GM19023 (cell line): ENCODE measurements around the gene RUFY1.
"Not testable (repeated sequence)": the region's sequence is repeated elsewhere in the genome, so short reads cannot be mapped to it uniquely, and the experiment has no call there.

Experiments used
- ATAC-seq: cut with Tn5 transposase; IDR thresholded peaks from one replicate; pipeline ENCODE4 v1.9.1; 2021; ENCODE audit warnings: mild to moderate bottlenecking, moderate library complexity; ENCODE audit not compliant: unreplicated experiment

Gene RUFY1

GRCh38 chr5:179550511-179551342, at the start of gene RUFY1:
RUFY1 (plus strand) TSS chr5:179550554; CDS start chr5:179550570, 16 bp downstream.
- peak; percentile 85 for ATAC-seq

DNA sequence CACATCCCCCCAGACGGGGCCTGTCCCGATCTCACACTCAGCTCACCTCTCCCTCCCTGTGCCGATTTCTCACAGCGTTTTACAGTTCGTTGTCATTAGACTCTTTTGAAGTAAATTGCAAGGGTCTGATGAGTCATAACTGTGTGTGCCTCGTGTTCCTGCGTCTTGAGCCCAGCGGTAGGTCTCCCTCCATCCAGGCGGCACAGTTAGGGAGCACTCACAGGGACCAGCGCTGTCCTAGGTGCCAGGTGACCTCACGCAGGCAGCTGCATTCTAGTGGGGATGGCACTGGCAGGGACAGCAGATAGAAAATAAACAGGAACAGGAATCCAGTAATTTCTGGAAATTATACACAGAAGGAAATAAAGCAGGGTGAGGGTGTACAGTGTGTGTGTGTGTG, 48.4 kb upstream of the RUFY1 start:
- not testable (repeated sequence) for ATAC-seq

DNA sequence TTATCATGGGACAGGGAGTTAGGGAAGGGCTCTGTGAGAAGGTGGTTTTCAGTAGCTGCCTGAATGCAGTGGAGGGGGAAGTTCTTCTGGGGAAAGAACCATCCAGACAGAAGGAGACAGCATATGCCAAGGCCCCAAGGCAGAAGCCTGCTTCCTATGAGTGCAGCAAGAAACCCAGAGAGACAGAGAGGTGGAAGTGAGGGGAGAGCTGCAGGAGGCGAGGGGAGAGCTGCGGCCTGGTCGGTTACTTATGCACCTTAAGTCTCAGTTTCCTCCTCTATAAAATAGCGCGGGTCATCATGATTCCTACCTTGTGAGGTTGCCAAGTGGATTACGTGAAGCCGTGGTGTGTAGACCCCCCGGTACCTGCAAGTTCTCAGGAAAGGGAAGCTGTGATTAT, 47.9 kb upstream of the RUFY1 start:
- not testable (repeated sequence) for ATAC-seq

DNA sequence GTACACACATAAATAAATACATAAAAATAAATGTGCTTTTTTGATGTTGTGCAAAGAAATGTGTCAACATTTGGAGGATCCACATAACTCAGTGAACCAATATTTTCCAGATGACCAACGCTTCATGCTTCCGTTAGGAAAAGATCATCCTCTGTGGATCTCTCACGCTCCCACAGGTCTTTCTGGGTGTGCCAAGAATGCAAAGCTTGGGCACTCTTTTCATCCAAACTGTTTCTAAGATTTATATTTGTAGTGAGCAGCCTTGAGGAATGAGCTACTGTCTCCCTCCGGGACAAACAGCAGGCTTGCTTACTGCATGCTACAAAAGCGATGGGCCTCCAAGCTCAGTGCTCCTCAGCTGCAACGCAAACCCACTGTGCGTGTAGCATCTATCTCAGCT, 46.2 kb upstream of the RUFY1 start:
- no peak for ATAC-seq

GRCh38 chr5:179504600-179505396, 45.6 kb upstream of the RUFY1 start:
- ATAC-seq: no peak

DNA sequence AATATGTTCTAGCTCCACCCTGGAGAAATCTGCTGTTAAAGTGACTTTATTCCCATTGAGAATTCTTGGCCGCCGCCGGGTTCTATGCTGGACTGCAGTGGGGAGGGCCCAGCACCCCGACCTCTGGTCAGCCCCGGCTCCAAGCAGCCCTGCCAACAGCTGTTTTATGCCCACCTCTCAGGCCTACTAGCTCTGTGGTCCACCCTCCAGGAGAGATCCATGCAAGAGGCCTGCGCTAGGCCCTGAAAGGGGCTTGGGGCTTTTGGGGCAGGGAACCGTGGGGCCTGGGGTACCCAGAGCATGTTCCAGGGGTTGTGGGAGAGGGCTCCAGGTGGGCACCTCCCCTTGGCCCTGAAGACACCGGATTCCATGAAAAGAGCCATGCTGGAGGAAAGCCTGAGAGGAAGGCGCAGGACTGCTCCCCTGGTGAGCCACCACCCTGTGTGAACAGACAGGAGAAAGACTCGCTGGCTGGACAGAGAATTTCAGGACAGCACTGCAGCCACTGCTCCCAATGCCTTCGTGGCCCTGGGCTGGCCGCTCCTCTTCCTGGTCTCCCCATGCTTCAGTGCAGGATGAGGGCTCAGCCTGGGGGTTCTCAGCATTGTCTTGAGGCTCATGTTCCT, 44.6 kb upstream of the RUFY1 start:
- no peak for ATAC-seq

DNA sequence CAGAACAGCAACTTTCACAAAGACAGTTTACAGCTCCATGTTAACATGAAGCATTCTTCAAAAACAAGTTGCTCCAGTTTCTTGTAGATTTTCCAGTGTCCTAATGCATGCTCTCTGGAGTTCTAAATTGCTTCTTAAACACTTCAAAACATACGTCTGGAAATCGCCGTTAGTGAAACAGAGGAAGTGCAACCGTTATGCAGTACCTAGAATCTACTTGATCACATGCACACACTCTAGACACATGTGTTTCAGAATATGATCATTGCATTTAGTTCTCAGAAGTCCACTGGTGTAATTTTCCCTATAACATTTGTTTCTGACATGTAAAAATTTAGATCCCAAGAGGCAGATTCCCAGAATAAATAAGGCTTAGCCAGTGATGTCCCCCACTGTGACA, 41.1 kb upstream of the RUFY1 start:
- ATAC-seq: no peak

DNA sequence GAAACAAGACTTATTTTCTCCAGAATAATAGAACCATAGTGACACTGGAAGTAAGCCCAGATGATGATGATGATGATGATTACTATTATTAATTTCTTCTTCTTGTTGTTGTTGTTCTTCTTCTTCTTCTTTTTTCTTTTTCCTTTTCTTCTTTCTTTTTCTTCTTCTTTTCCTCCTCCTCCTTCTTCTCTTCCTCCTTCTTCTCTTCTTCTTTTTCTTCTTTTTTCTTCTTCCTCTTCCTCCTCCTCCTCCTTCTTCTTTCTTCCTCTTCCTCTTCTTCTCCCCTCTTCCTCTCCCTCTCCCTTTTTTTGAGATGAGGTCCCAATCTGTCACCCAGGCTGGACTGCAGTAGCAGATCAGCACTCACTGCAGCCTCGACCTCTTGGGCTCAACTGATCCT, 40.5 kb upstream of the RUFY1 start:
- no peak for ATAC-seq

GRCh38 chr5:179512452-179513000, 37.8 kb upstream of the RUFY1 start:
- ATAC-seq: no peak

GRCh38 chr5:179515501-179515900, 34.9 kb upstream of the RUFY1 start:
- ATAC-seq: not testable (repeated sequence)

- no peak for ATAC-seq
Measured at GRCh38 chr5:179516221-179516620, 34.1 kb upstream of the RUFY1 start.

GRCh38 chr5:179517746-179518145, 32.6 kb upstream of the RUFY1 start:
- ATAC-seq: not testable (repeated sequence)

GRCh38 chr5:179518369-179518768, 32.0 kb upstream of the RUFY1 start:
- not testable (repeated sequence) for ATAC-seq

- ATAC-seq: not testable (repeated sequence)
Measured at GRCh38 chr5:179519416-179520070, 30.8 kb upstream of the RUFY1 start.

GRCh38 chr5:179522107-179522506, 28.2 kb upstream of the RUFY1 start:
- not testable (repeated sequence) for ATAC-seq

DNA sequence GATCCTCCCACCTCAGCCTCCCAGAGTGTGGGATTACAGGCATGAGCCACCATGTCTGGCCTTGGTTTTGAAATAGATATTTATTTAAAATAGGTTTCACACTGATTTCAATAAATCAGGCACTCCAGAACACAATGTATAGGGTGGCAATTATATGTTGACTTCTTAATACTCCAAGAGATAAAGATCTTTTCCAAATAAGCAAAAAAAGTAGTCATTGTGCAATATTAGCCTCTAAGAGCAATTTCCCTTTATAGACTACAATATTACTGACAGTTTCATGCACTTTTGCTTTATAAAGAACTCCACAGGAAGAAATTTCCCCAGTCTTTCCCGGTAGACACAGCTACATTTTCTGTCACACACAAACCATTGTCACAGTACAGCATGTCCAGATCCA, 23.4 kb upstream of the RUFY1 start:
- ATAC-seq: no peak

- ATAC-seq: peak; percentile 71
Measured at GRCh38 chr5:179530069-179530998, 20.0 kb upstream of the RUFY1 start.

GRCh38 chr5:179533024-179533423, 17.3 kb upstream of the RUFY1 start:
- ATAC-seq: no peak

DNA sequence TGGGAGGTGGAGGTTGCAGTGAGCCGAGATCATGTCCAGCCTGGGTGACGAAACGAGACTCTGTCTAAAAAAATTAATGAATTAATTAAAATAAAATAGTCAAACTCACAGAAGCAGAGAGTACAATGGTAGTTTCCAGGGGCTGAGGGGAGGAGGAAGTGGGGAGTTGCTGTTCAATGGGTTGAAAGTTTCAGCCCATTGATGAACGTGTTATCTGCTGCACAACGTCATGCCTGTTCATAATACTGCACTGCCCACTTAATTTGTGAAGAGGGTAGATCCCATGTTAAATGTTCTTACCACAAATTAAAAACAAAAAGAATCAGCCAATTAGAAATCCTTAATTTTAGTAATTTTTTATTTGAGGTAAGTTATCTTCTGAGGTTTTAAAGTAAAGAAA, 16.4 kb upstream of the RUFY1 start:
- no peak for ATAC-seq

DNA sequence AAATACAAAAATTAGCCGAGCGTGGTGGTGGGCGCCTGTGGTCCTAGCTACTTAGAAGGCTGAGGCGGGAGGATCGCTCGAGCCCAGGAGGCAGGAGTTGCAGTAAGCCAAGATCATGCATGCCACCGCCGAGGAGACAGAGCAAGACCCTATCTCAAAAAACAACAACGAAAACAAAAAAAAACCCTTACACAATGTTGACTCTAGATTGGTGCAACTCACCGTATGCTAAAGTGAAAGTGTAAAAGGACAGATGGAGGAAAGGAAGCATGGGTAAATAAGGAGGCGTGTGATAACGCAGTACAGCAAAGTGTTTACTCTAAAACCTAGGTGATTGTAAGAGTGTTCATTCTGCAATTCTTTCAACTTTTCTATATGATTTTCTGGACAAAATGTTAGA, 15.9 kb upstream of the RUFY1 start:
- no peak for ATAC-seq
